ENCODE measurements around the gene ACOD1.

DNA sequence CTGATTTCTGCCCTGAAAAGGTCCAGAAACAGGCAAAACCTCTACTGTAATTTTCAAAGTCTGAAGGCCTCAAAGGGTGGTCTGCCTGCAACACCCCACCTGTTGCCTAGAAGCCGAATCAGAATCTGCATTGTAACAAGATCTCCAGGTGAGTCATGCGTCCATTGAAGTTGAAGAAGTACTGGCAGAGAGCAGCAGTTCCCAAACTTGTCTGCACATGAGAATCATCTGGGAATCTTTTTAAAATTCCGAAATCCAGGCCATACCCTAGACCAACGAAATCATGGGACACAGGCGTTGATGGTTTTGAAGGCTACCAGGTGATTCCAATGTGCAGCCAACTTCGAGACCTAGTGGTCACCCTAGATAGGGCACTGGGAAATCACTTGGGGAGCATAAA is 27.6 kb downstream of the ACOD1 start:
- no peak for TF ChIP-seq GABPA (IDR thresholded peaks at IDR 0.05; ENCODE audit: low read depth, low read length)
- TF ChIP-seq GABPA (CRISPR knock-in tag; IDR thresholded peaks at IDR 0.05; ENCODE audit: low read depth) = no peak
- TF ChIP-seq CTCF (CRISPR knock-in tag; IDR thresholded peaks at IDR 0.05) = no peak
- TF ChIP-seq POLR2A (IDR thresholded peaks at IDR 0.05; ENCODE audit: insufficient read depth in 1 of 2, low read depth in 2 of 2, low read length in 2 of 2) = no peak
- TF ChIP-seq CEBPB (IDR thresholded peaks at IDR 0.05; ENCODE audit: borderline replicate concordance, low read depth, low read length) = no peak
- no peak for TF ChIP-seq SIN3A (IDR thresholded peaks at IDR 0.05; ENCODE audit: borderline replicate concordance, low read depth, low read length)
